WTC11 (cell line): ENCODE measurements around the gene EIF4E3. TPM values are rescaled to one million over a fixed set of nuclear protein-coding genes. Genes with fewer than 3 reads are reported as not detected.

Source experiments
- ATAC-seq: fragments of 200-7000 bp; cut with Tn5 transposase; 2 replicates; pipeline ENCODE4 v1.10.0; 2021; ENCODE audit warnings: mild to moderate bottlenecking, moderate library complexity
- CTCF ChIA-PET: fragments of 300-600 bp; sonication (Branson Sonifier 250); formaldehyde crosslinking; loops from one replicate; lab custom pipeline; 2021; ENCODE audit warnings: antibody characterized with exemption; lab: Charles Lee
- POLR2A ChIA-PET: fragments of 350-600 bp; sonication (Branson Sonifier 250); formaldehyde crosslinking; loops from one replicate; lab custom pipeline; 2021; ENCODE audit warnings: antibody characterized with exemption; lab: Charles Lee
- DNase-seq: peaks from one replicate; pipeline ENCODE4 v3.0.0; 2021; ENCODE audit warnings: low spot score
- H3K27ac Mint-ChIP-seq: 2 replicates; pipeline ENCODE4 v1.8.0; 2021; ENCODE audit warnings: mixed read lengths
- H3K27me3 Mint-ChIP-seq: 2 replicates; pipeline ENCODE4 v1.8.0; 2021; ENCODE audit warnings: low read depth, mild to moderate bottlenecking, moderate library complexity, mixed read lengths
- H3K36me3 Mint-ChIP-seq: 2 replicates; pipeline ENCODE4 v1.8.0; 2021; ENCODE audit warnings: mixed read lengths
- H3K4me1 Mint-ChIP-seq: 2 replicates; pipeline ENCODE4 v1.8.0; 2022; ENCODE audit warnings: mixed read lengths
- H3K4me3 Mint-ChIP-seq: 2 replicates; pipeline ENCODE4 v1.8.0; 2021; ENCODE audit warnings: mild to moderate bottlenecking, moderate library complexity, mixed read lengths
- H3K9me3 Mint-ChIP-seq: 2 replicates; pipeline ENCODE4 v1.8.0; 2021; ENCODE audit warnings: mixed read lengths
- ARID4B ChIP-seq: sonication (generic); formaldehyde crosslinking; IDR thresholded peaks from 2 replicates; pipeline ENCODE4 v1.8.0; 2023; ENCODE audit warnings: missing genetic modification reagents, mild to moderate bottlenecking, borderline replicate concordance
- ATF1 ChIP-seq: sonication (generic); formaldehyde crosslinking; IDR thresholded peaks from 2 replicates; pipeline ENCODE4 v1.8.1; 2023; ENCODE audit warnings: mild to moderate bottlenecking, moderate library complexity, missing genetic modification reagents
- ATF2 ChIP-seq: sonication (generic); formaldehyde crosslinking; IDR thresholded peaks from 2 replicates; pipeline ENCODE4 v1.8.1; 2022; ENCODE audit warnings: low read depth, missing genetic modification reagents, borderline replicate concordance
- CBFB ChIP-seq: sonication (generic); formaldehyde crosslinking; IDR thresholded peaks from 2 replicates; pipeline ENCODE4 v1.8.1; 2022; ENCODE audit warnings: mild to moderate bottlenecking, low read depth, missing genetic modification reagents
- E2F1 ChIP-seq: sonication (generic); formaldehyde crosslinking; IDR thresholded peaks from 2 replicates; pipeline ENCODE4 v1.8.0; 2022; ENCODE audit warnings: mild to moderate bottlenecking, missing genetic modification reagents
- E2F5 ChIP-seq: sonication (generic); formaldehyde crosslinking; IDR thresholded peaks from 2 replicates; pipeline ENCODE4 v1.8.1; 2022; ENCODE audit warnings: mild to moderate bottlenecking, moderate library complexity, missing genetic modification reagents
- GABPB1 ChIP-seq: sonication (generic); formaldehyde crosslinking; IDR thresholded peaks from 2 replicates; pipeline ENCODE4 v1.8.1; 2023; ENCODE audit warnings: mild to moderate bottlenecking, missing genetic modification reagents
- MAX ChIP-seq: sonication (generic); formaldehyde crosslinking; IDR thresholded peaks from 2 replicates; pipeline ENCODE4 v1.8.0; 2022; ENCODE audit warnings: mild to moderate bottlenecking, missing genetic modification reagents
- NFE2L1 ChIP-seq: sonication (generic); formaldehyde crosslinking; IDR thresholded peaks from 2 replicates; pipeline ENCODE4 v1.8.1; 2023; ENCODE audit warnings: missing genetic modification reagents
- NFYB ChIP-seq: sonication (generic); formaldehyde crosslinking; conservative IDR thresholded peaks from 2 replicates; pipeline ENCODE4 v1.8.0; 2022; ENCODE audit warnings: low read depth, missing genetic modification reagents
- NR3C1 ChIP-seq: sonication (generic); formaldehyde crosslinking; conservative IDR thresholded peaks from 2 replicates; pipeline ENCODE4 v1.8.1; 2023; ENCODE audit warnings: low read depth, mild to moderate bottlenecking, missing genetic modification reagents
- SMAD4 ChIP-seq: sonication (generic); formaldehyde crosslinking; IDR thresholded peaks from 2 replicates; pipeline ENCODE4 v1.8.0; 2022; ENCODE audit warnings: mild to moderate bottlenecking, missing genetic modification reagents
- SP1 ChIP-seq: sonication (generic); formaldehyde crosslinking; conservative IDR thresholded peaks from 2 replicates; pipeline ENCODE4 v1.8.1; 2022; ENCODE audit warnings: missing genetic modification reagents
- TEAD4 ChIP-seq: sonication (generic); formaldehyde crosslinking; IDR thresholded peaks from 2 replicates; pipeline ENCODE4 v1.8.0; 2022; ENCODE audit warnings: mild to moderate bottlenecking, missing genetic modification reagents
- TP53 ChIP-seq: sonication (generic); formaldehyde crosslinking; IDR thresholded peaks from 2 replicates; pipeline ENCODE4 v1.8.1; 2023; ENCODE audit warnings: mild to moderate bottlenecking, missing genetic modification reagents
- ZBTB43 ChIP-seq: sonication (generic); formaldehyde crosslinking; IDR thresholded peaks from 2 replicates; pipeline ENCODE4 v1.8.1; 2023; ENCODE audit warnings: mild to moderate bottlenecking, missing genetic modification reagents
- ZNF281 ChIP-seq: sonication (generic); formaldehyde crosslinking; IDR thresholded peaks from 2 replicates; pipeline ENCODE4 v1.8.0; 2023; ENCODE audit warnings: mild to moderate bottlenecking, missing genetic modification reagents
- ZNF425 ChIP-seq: fragments of 250-450 bp; sonication (Bioruptor Pico); conservative IDR thresholded peaks from 2 replicates; pipeline ENCODE4 v1.9.0; 2021; ENCODE audit warnings: mild to moderate bottlenecking
- ZNF671 ChIP-seq: fragments of 250-450 bp; sonication (Bioruptor Pico); IDR thresholded peaks from 2 replicates; pipeline ENCODE4 v1.8.0; 2021; ENCODE audit warnings: mild to moderate bottlenecking
- total RNA-seq: library from RNA; stranded (reverse); gene quantifications from 3 replicates; pipeline ENCODE4 v1.2.3, GENCODE V29; 2021

The EIF4E3 gene
- total RNA-seq, 1 experiment from 2014 or later: 16.5 TPM

- TF ChIP-seq SMAD4 (CRISPR knock-in tag) (no peak), TP53 (no peak), MAX (CRISPR knock-in tag) (no peak), ATF2 (CRISPR knock-in tag) (no peak), ZNF281 (no peak)
Measured at GRCh38 chr3:71650372-71650771, 74.8 kb downstream of the EIF4E3 start (continued).

- peaks cover 41% of the 10 kb centered on the region for H3K4me1 Mint-ChIP-seq
- no peaks in the 10 kb centered on the region for H3K27me3 Mint-ChIP-seq
- ATAC-seq: no peak
- no peak overlapping the region for H3K4me3 Mint-ChIP-seq
- no peak for DNase-seq
- H3K36me3 Mint-ChIP-seq: no peaks in the 10 kb centered on the region
- POLR2A ChIA-PET: no interaction called here
- H3K9me3 Mint-ChIP-seq: 0 out of 2 replicates have a peak, but pooled peaks cover 4% of the 10 kb centered on the region
- no peak overlapping the region for H3K27ac Mint-ChIP-seq
- CTCF ChIA-PET: interaction anchor here (1.1 kb wide), 1 partner anchor 31 kb away, joined by 5 read pairs; no protein-coding TSS in a partner anchor
- no peak for TF ChIP-seq NFYB
- TF ChIP-seq, all 79 proteins: peak for 0
Measured at GRCh38 chr3:71649757-71650156, 75.4 kb downstream of the EIF4E3 start.

GRCh38 chr3:71647751-71648150 is 77.5 kb downstream of the EIF4E3 start:
- ChIA-PET CTCF (no interaction called here), POLR2A (no interaction called here)
- no peaks in the 10 kb centered on the region for H3K27me3 Mint-ChIP-seq
- no peaks in the 10 kb centered on the region for H3K36me3 Mint-ChIP-seq
- no peak overlapping the region for H3K4me3 Mint-ChIP-seq
- ATAC-seq: no peak
- H3K9me3 Mint-ChIP-seq: 0 out of 2 replicates have a peak, but pooled peaks cover 4% of the 10 kb centered on the region
- peaks cover 26% of the 10 kb centered on the region for H3K4me1 Mint-ChIP-seq
- no peak for DNase-seq
- H3K27ac Mint-ChIP-seq: no peak overlapping the region
- TF ChIP-seq CBFB: no peak
- TF ChIP-seq E2F5: no peak
- TF ChIP-seq ATF1 (CRISPR knock-in tag): no peak
- TF ChIP-seq E2F1 (CRISPR knock-in tag): no peak
- TF ChIP-seq TEAD4 (CRISPR knock-in tag): no peak
- TF ChIP-seq ZNF671 (CRISPR knock-in tag): no peak
- TF ChIP-seq SP1 (CRISPR knock-in tag): no peak
- no peak for TF ChIP-seq NFE2L1 (CRISPR knock-in tag)
- TF ChIP-seq ZNF425 (CRISPR knock-in tag): no peak
- TF ChIP-seq NR3C1 (CRISPR knock-in tag): no peak
- no peak for TF ChIP-seq ZBTB43
- TF ChIP-seq GABPB1 (CRISPR knock-in tag): no peak
- no peak for TF ChIP-seq ARID4B
